ENCODE results near the gene RFX7.

DNA sequence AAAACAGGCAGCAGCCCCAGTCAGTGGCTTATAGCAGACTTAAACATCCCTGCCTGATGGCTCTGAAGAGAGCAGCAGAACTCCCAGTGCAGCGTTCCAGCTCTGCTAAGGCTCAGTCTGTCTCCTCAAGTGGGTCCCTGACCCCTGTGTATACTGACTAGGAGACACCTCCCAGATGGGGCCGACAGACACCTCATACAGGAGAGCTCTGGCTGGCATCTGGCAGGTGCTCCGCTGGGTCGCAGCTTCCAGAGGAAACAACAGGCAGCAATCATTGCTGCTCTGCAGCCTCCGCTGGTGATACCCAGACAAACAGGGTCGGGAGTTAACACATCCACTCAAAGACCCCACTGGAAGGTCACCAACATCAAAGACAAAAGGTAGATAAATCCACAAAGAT, 93.5 kb downstream of the RFX7 start:
- TF ChIP-seq, protein P1, sequence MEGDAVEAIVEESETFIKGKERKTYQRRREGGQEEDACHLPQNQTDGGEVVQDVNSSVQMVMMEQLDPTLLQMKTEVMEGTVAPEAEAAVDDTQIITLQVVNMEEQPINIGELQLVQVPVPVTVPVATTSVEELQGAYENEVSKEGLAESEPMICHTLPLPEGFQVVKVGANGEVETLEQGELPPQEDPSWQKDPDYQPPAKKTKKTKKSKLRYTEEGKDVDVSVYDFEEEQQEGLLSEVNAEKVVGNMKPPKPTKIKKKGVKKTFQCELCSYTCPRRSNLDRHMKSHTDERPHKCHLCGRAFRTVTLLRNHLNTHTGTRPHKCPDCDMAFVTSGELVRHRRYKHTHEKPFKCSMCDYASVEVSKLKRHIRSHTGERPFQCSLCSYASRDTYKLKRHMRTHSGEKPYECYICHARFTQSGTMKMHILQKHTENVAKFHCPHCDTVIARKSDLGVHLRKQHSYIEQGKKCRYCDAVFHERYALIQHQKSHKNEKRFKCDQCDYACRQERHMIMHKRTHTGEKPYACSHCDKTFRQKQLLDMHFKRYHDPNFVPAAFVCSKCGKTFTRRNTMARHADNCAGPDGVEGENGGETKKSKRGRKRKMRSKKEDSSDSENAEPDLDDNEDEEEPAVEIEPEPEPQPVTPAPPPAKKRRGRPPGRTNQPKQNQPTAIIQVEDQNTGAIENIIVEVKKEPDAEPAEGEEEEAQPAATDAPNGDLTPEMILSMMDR (IDR thresholded peaks at IDR 0.05; ENCODE audit: low read depth, low read length, poor library complexity, severe bottlenecking), result no peak
- no peak for TF ChIP-seq EZH2phosphoT487 (IDR thresholded peaks at IDR 0.05; ENCODE audit: borderline replicate concordance, low read length)

All from DOHH2 (cell line).